Globus pallidus (tissue), 1 donor: ENCODE results near the gene EIF4E1B.

ENCODE experiments used
- DNase-seq: peaks from one replicate; pipeline ENCODE4 v3.0.0-alpha.2; 2015; ENCODE audit warnings: low spot score

The EIF4E1B gene

DNA sequence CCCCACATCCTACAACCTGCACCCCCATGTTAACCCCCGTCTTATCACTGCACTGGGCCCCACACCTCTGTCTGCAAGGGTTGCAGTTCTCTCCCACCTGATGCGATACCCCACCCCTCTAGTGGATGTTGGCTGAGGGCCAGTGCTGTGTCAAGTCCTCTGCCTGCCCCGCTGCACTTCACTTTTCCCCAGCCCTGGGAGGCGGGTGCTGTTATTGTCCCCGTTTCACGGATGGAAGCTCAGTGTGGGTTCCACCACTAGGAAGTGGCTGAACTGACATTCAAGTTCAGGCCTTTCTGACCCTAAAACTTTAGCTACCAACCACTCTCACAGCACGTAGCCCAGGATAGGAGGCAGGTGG, 3.6 kb upstream of the EIF4E1B start:
- DNase-seq, result no peak

GRCh38 chr5:176627582-176627981, 2.9 kb upstream of the EIF4E1B start:
- no peak for DNase-seq

GRCh38 chr5:176628406-176629228, 1.9 kb upstream of the EIF4E1B start:
- DNase-seq, result no peak

DNA sequence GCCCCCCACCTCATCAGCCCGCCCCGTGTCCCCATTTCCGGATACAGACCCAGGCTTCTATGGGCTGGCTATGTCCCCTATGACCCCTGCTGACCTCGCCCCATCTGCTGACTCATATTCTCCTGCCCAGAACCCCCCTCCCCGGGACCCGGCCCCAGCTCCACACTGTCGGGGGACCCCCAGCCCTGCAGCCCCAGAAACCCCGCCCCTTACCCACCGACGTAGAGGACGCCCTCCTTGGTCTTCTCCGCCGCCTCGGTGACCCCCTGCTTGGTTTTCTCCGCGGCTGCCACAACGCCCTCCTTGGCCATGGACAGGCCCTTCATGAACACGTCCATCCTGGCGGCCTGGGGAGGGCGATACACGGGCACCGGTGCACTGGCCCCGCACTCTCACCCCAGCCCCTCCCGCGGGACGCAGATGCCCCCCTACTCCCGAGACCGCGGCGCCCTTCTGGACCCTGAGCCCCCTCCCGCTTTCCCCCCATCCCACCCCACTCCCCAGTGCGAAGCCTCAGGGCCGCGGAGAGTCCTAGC, 1.1 kb upstream of the EIF4E1B start:
- no peak for DNase-seq

GRCh38 chr5:176630681-176631222, 277 bp downstream of the EIF4E1B start:
- no peak for DNase-seq

GRCh38 chr5:176631383-176632200, 1.1 kb downstream of the EIF4E1B start:
- no peak for DNase-seq

DNA sequence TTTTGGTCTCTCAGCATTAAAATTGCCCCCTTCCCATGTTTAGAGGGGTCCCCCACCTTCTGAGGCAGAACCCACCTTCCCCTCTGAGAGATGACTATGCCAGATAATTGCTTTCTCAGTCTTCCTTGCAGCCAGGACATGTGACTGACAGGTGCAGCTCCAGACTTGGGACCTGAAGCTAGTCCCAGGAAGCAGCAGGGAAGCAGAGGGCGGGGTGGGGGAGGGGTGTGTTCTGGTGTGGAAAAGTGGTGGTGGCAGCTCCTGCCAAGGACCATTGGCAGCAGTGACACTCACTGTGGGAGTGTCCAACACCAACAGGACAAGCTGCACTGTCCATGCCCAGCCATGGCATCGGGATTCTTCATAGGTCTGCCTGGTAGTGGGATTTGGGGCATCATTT, 2.3 kb downstream of the EIF4E1B start:
- no peak for DNase-seq

- no peak for DNase-seq
Measured at GRCh38 chr5:176633598-176633997, 3.1 kb downstream of the EIF4E1B start.

GRCh38 chr5:176636426-176636825, 6.0 kb downstream of the EIF4E1B start:
- no peak for DNase-seq

GRCh38 chr5:176637556-176637955, 7.1 kb downstream of the EIF4E1B start:
- DNase-seq, result no peak

GRCh38 chr5:176638437-176638836, 8.0 kb downstream of the EIF4E1B start:
- no peak for DNase-seq

GRCh38 chr5:176639208-176639607, 8.7 kb downstream of the EIF4E1B start:
- no peak for DNase-seq

- peak; percentile 74 for DNase-seq
Measured at GRCh38 chr5:176639981-176640380, 9.5 kb downstream of the EIF4E1B start.

GRCh38 chr5:176640616-176641015, 10.1 kb downstream of the EIF4E1B start:
- DNase-seq, result no peak

- DNase-seq, result no peak
Measured at GRCh38 chr5:176642675-176643490, 12.4 kb downstream of the EIF4E1B start.

- DNase-seq, result no peak
Measured at GRCh38 chr5:176643491-176644219, 13.2 kb downstream of the EIF4E1B start.

DNA sequence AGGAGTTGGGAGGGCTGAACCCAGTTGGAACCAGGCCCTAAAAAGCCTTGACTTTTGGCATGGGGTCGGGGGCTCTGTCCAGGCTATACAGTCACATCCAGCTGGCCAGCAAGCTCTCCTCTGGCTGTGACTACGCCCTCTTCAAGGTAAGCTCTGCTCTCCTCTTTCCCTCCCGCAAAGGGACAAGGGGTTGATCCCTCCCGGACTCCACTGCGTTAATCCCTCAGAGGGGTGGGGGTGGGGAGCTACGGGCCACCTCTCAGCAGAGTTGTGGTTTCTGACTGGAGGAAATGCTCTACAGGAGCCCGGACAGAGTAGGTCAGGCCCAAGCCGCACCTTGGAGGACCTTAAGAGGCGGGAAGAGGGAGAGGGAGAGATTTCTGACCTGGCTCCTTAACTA, 13.8 kb downstream of the EIF4E1B start:
- no peak for DNase-seq

DNA sequence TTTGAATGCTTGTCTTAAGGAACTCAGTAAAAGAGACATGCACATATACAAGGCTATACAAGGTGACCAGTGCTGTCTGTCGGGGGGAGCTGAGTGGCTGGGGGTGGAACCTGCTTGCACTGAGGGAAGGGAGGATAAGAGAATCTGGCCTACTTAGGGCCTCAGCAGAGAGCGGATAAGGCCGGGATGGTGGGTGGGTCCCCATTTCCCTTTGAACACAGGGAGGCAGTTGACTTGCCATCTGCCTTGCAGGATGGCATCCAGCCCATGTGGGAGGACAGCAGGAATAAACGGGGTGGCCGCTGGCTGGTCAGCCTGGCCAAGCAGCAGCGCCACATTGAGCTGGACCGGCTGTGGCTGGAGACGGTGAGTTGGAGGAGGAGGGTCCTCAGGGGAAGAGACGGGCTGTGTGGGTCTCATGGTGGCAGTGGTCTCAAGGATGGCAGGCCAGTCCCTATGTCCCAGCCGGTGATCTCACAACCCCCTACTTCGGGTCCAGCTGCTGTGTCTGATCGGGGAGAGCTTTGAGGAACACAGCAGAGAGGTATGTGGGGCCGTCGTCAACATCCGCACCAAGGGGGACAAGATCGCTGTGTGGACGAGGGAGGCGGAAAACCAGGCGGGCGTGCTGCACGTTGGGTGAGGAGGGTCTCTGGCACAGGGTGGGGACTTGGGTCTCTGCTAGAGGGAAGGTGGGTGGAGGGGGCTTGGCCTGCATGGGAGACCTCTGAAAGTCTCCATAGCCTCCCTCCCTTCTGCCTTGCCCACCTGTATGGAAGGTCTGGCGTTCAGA, 14.6 kb downstream of the EIF4E1B start:
- DNase-seq, result no peak

DNA sequence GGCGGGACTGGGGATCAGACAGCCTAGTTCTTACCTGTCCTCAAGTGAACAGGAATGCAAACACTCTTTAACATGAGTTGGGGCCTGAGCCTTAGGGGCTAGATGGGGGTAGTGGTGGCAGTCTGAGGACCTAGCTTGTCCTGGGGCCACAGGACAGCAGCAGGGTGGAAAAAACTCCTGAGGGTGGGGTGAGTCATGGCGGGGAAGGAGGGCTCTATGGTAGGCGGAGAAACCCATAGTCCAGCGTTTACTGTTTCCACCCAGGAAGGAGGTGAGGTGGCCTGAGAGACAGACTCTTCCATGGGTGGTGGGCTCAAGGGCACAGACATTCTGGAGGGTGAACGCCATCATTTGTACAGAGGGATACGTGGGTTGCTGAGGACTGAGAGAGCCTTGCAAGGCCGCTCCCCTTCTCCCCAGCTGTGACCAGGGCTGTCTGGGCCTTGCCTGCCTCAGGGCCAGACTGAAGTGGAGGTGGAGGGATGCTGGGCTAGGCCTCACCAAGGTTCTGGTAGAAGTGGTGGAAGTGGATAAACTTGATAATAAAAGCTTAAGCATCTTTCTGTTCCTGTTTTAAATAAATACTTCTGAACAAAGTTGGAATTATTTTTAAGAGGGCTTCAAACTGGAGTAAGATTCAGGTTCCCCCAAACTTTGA, 15.7 kb downstream of the EIF4E1B start:
- no peak for DNase-seq

GRCh38 chr5:176646707-176647029, 16.2 kb downstream of the EIF4E1B start:
- no peak for DNase-seq
